GM12874 (cell line): ENCODE data around the gene TIMP3.

ENCODE experiments used
- CTCF ChIP-seq: IDR thresholded peaks from 2 replicates; pipeline ENCODE4 v1.5.1; 2011; ENCODE audit warnings: low read depth, mild to moderate bottlenecking, control low read depth, low read length, moderate library complexity; ENCODE audit not compliant: insufficient read depth

The TIMP3 gene

GRCh38 chr22:32804531-32805360 lies 3.2 kb downstream of the TIMP3 start:
- no peak for TF ChIP-seq CTCF

GRCh38 chr22:32805361-32805881 lies 3.9 kb downstream of the TIMP3 start:
- TF ChIP-seq CTCF, result no peak

- no peak for TF ChIP-seq CTCF
Measured at GRCh38 chr22:32806296-32806695, 4.8 kb downstream of the TIMP3 start.

- no peak for TF ChIP-seq CTCF
Measured at GRCh38 chr22:32808038-32808445, 6.5 kb downstream of the TIMP3 start.

GRCh38 chr22:32809786-32810554 lies 8.5 kb downstream of the TIMP3 start:
- TF ChIP-seq CTCF, result no peak

GRCh38 chr22:32810555-32811133 lies 9.1 kb downstream of the TIMP3 start:
- no peak for TF ChIP-seq CTCF

GRCh38 chr22:32811788-32812545 lies 10.5 kb downstream of the TIMP3 start:
- no peak for TF ChIP-seq CTCF
